Heart right ventricle (tissue), 16 donors: ENCODE data around the gene DENND5A. TPM values are rescaled to one million over a fixed set of nuclear protein-coding genes. Genes with fewer than 3 reads are reported as not detected.

ENCODE experiments used
- ATAC-seq, 8 donors: fragments of 200-7000 bp; cut with Tn5 transposase; one replicate each; pipeline ENCODE4 v1.9.1; 2020; ENCODE audit warnings: mild to moderate bottlenecking in 8 of 8, moderate library complexity in 8 of 8, moderate number of reproducible peaks in 1 of 8
- DNase-seq, 2 donors: peaks; one replicate each; pipeline ENCODE4 v3.0.0-alpha.2; 2020
- H3K27ac ChIP-seq, 10 donors: fragments of 200-600 bp; sonication (generic) in 2 of 10; one replicate each; pipeline versions ENCODE4 v1.5.0 to v1.8.0; 2020 to 2022; ENCODE audit warnings: mild to moderate bottlenecking in 3 of 10
- H3K27me3 ChIP-seq, 7 donors: fragments of 200-600 bp; one replicate each; pipeline ENCODE4 v1.8.0; 2021 to 2022; ENCODE audit warnings: mild to moderate bottlenecking in 2 of 7
- H3K36me3 ChIP-seq, 9 donors: fragments of 200-600 bp; sonication (generic) in 1 of 9; one replicate each; pipeline versions ENCODE4 v1.5.0 to v1.8.0; 2020 to 2022; ENCODE audit warnings: mild to moderate bottlenecking in 2 of 9
- H3K4me1 ChIP-seq, 9 donors: fragments of 200-600 bp; sonication (generic) in 1 of 9; one replicate each; pipeline versions ENCODE4 v1.5.0 to v1.8.0; 2020 to 2022; ENCODE audit warnings: mild to moderate bottlenecking in 4 of 9
- H3K4me3 ChIP-seq, 10 donors: fragments of 200-600 bp; sonication (generic) in 2 of 10; one replicate each; pipeline versions ENCODE4 v1.5.0 to v1.8.0; 2020 to 2022; ENCODE audit warnings: mild to moderate bottlenecking in 7 of 10, moderate library complexity in 2 of 10
- H3K9me3 ChIP-seq, 11 donors: fragments of 200-600 bp in 10 of 11; sonication (generic) in 2 of 11; one replicate each; pipeline versions ENCODE4 v1.5.0 to v1.8.0; 2013 to 2022; ENCODE audit warnings: mild to moderate bottlenecking in 2 of 11, control low read depth in 1 of 11, moderate library complexity in 1 of 11
- CTCF ChIP-seq, 9 donors: fragments of 200-600 bp; sonication (generic) in 2 of 9; IDR thresholded peaks; one replicate each; pipeline versions ENCODE4 v1.5.0 to v1.8.0; 2021 to 2022; ENCODE audit warnings: antibody characterized with exemption in 9 of 9, mild to moderate bottlenecking in 5 of 9, moderate library complexity in 1 of 9
- WGBS, 2 donors: extraction: QIAGEN DNeasy Blood & Tissue Kit; methylation state at CpG; one replicate each; pipeline ENCODE4 v1.1.7; 2013; ENCODE audit warnings: inconsistent platforms in 1 of 2; 5-methylcytosine and 5-hydroxymethylcytosine counted together
- intact Hi-C, 10 donors: fragments of 100-400 bp; cut with DNase I; formaldehyde crosslinking; loops; one replicate each; pipeline versions ENCODE4 v1.11.1 to v1.14.2; 2022
- polyA plus RNA-seq, 2 donors: library from polyadenylated mRNA; stranded (reverse); fragments of 200-250 nt; gene quantifications; one replicate each; pipeline ENCODE4 v1.2.3, GENCODE V29; 2013
- total RNA-seq, 10 donors: library from RNA; stranded (reverse); fragmentation: NEBNext Ultra II Directional in 3 of 10; extraction: Animal tissue kit (Norgen Biotek cat#: 25700) in 3 of 10; gene quantifications; one replicate each; pipeline versions ENCODE4 v1.2.1 to v1.2.4, GENCODE V29; 2021 to 2023
- donor health status: Arrhythmogenic right ventricular cardiomyopathy.
- donor health status: ischemic (EF 13 %, LVEDD 7.1; RV severe dilation, severe dysfunction).
- donor health status: healthy with polysubstance abuse.
- donor health status: DM: no; HTN: yes; CAD: no.
- donor health status: DM: no; HTN: no; CAD: no.
- donor health status: ischemic (EF 25% LVEDD 6.9; RV normal size, moderate dysfunction).
- donor health status: ischemic (EF 25% LVEDD 5.7; RV mildly dilated, moderate dysfunction).
- donor health status: healthy.
- donor health status: DM: yes; HTN: yes; CAD: no.
- donor health status: Ischemic cardiomyopathy.
- donor health status: ischemic (EF 35%, LVEDD 5.7; RV mildly dilated, moderate dysfunction).
- donor health status: nonischemic (EF 11% LVEDD 7.7; RV severe dilation, severe dysfunction).
- donor health status: DM: yes; HTN: yes; CAD: no.
- donor health status: PGD.
- donor health status: ischemic (EF 29% LVEDD 5.4; RV normal size, mild dysfunction).
- donor health status: nonischemic (EF 23%, LVEDD 6.1; RV moderate dilation, normal function).

The DENND5A gene
- total and polyA plus RNA-seq, 12 donors = 48.9 to 178 (median 114) TPM

DNA sequence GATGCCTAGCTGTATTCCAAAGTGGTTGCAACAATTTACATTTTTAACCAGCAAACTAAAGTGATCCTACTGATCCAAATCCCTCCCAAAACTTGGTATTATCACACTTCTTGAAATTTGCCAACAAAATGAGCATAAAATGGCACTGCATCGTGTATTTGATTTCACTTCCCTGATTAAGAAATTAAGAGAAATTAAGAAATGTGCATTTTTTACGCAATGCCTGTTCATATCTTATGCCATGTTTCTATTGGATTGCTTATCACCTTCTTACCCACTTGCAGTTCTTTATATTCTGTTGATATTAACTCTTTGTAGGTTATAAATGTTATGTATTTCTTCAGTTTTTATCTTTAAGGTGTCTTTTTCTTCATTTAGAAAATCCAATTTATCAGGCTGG is 80.6 kb downstream of the DENND5A start:
- no peak for DNase-seq
- no peak for ATAC-seq
- Histone ChIP-seq H3K27me3 (no peaks in the 10 kb centered on the region), H3K36me3 (peaks cover 0 to 93% (median 13%) of the 10 kb centered on the region in 9 donors), H3K9me3 (no peaks in the 10 kb centered on the region), H3K4me1 (peaks cover 0 to 26% (median 9%) of the 10 kb centered on the region in 9 donors), H3K4me3 (no peak overlapping the region), H3K27ac (no peak overlapping the region)
- intact Hi-C loops = no loop called here
- no peak for TF ChIP-seq CTCF (IDR thresholded peaks at IDR 0.05)
- 95 to 99% methylated on average over 2 of the region's 2 CpGs for WGBS, 2 donors

DNA sequence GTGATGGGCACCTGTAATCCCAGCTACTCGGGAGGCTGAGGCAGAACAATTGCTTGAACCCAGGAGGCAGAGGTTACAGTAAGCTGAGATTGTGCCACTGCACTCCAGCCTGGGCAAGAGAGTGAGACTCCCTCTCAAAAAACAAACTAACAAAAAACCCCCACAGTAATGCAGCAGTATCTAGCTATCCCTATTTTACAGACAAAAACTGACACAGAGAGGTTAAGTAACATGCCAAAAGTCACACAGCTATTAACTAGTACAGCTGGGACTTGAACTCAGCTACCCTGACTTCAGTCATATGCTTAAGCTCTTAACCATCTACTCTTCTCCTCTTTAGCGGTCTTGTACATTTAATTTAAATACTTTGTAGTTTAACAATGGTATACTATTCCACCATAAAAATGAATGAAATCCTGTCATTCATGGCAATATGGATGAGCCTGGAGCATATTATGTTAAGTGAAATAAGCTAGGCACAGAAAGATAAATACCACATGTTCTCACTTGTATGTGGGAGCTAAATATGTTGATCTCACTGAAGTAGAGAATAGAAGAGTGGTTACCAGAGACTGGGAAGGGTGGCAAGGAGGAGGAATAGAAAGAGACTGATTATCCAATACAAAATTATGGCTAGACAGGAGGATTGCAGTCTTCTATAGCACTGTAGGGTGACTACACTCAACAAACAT is 82.8 kb downstream of the DENND5A start:
- H3K9me3 ChIP-seq = no peaks in the 10 kb centered on the region
- DNase-seq (no peak), ATAC-seq (no peak)
- H3K27me3 ChIP-seq = no peaks in the 10 kb centered on the region
- intact Hi-C loops = no loop called here
- no peak overlapping the region for H3K4me3 ChIP-seq
- peaks cover 0 to 93% (median 29%) of the 10 kb centered on the region in 9 donors for H3K36me3 ChIP-seq
- no peak for TF ChIP-seq CTCF (IDR thresholded peaks at IDR 0.05)
- peaks cover 0 to 15% (median 8%) of the 10 kb centered on the region in 9 donors for H3K4me1 ChIP-seq
- H3K27ac ChIP-seq = peak overlapping the region in 1 of 10 donors; percentile 48
- WGBS, 2 donors = 91 to 97% methylated on average over 2 of the region's 2 CpGs

GRCh38 chr11:9180784-9181183 is 84.4 kb downstream of the DENND5A start:
- Histone ChIP-seq H3K9me3 (no peaks in the 10 kb centered on the region), H3K27ac (peak overlapping the region in 3 of 10 donors; percentile 1 to 48 (median 26))

DNA sequence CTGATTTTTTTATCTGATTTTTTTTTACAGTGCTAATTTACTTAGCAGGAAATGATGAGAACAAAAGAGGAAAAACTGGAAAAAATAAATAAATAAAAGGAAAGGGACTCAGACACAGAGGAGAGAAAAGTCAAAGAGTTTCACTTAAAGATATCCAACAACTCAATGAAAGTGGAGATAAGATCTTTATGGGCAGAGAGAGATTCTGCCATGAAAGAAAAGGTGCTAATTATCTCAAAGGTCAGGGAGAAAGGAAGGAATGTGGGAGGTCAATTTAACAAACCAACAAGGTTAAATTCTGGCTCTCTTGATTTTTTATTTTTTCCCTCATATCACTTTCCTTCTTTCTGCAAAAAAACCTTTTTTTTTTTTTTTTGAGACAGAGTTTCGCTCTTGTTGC is 86.0 kb downstream of the DENND5A start:
- WGBS, 2 donors = 88 to 91% methylated on average over 1 of the region's 1 CpG
- intact Hi-C loops = loop anchor here in 3 of 10 donors (10.0 kb wide), 4 partner anchors 86 to 326 kb away; partner anchors contain the start of genes DENND5A (in 1 of the 3) and IPO7 (in 1 of the 3)
- H3K27ac ChIP-seq = no peak overlapping the region
- no peak for TF ChIP-seq CTCF (IDR thresholded peaks at IDR 0.05)
- ATAC-seq = no peak
- DNase-seq = no peak
- no peak overlapping the region for H3K4me3 ChIP-seq
- H3K9me3 ChIP-seq = no peaks in the 10 kb centered on the region
- peaks cover 0 to 96% (median 25%) of the 10 kb centered on the region in 9 donors for H3K36me3 ChIP-seq
- H3K27me3 ChIP-seq = no peaks in the 10 kb centered on the region
- H3K4me1 ChIP-seq = peaks cover 0 to 20% (median 7%) of the 10 kb centered on the region in 9 donors

More at GRCh38 chr11:9180784-9181183, 84.4 kb downstream of the DENND5A start:
- Histone ChIP-seq H3K4me1 (peaks cover 0 to 20% (median 7%) of the 10 kb centered on the region in 9 donors), H3K36me3 (peaks cover 0 to 94% (median 25%) of the 10 kb centered on the region in 9 donors), H3K4me3 (no peak overlapping the region), H3K27me3 (no peaks in the 10 kb centered on the region)
- DNase-seq (no peak), ATAC-seq (peak in 5 of 8 donors; percentile 17 to 70 (median 27))
- 55 to 57% methylated on average over 4 of the region's 4 CpGs for WGBS, 2 donors
- TF ChIP-seq CTCF (IDR thresholded peaks at IDR 0.05) = no peak
- intact Hi-C loops = no loop called here
